KMS-11 (cell line): ENCODE data around the gene TTYH1.
"Not testable (repeated sequence)": the region's sequence is repeated elsewhere in the genome, so short reads cannot be mapped to it uniquely, and the experiment has no call there.

Experiments
- H2AFZ ChIP-seq: fragments of 200-600 bp; sonication (generic); 2 replicates; pipeline ENCODE4 v1.6.1; 2016; ENCODE audit warnings: antibody characterized with exemption, mixed run types, low read depth
- H3K27ac ChIP-seq: fragments of 200-600 bp; sonication (generic); 2 replicates; pipeline ENCODE4 v1.6.1; 2016; ENCODE audit warnings: mild to moderate bottlenecking, mixed run types
- H3K27me3 ChIP-seq: fragments of 200-600 bp; sonication (generic); 2 replicates; pipeline ENCODE4 v1.6.1; 2017; ENCODE audit warnings: mild to moderate bottlenecking, low read depth, mixed run types, moderate library complexity; ENCODE audit not compliant: insufficient read depth
- H3K36me3 ChIP-seq: fragments of 200-600 bp; sonication (generic); 2 replicates; pipeline ENCODE4 v1.6.1; 2017; ENCODE audit warnings: mild to moderate bottlenecking, mixed run types; ENCODE audit not compliant: insufficient read depth
- H3K4me1 ChIP-seq: fragments of 200-600 bp; sonication (generic); 2 replicates; pipeline ENCODE4 v1.6.1; 2016; ENCODE audit warnings: mild to moderate bottlenecking, low read depth, mixed run types; ENCODE audit not compliant: poor library complexity, severe bottlenecking
- H3K4me2 ChIP-seq: fragments of 200-600 bp; sonication (generic); 2 replicates; pipeline ENCODE4 v1.7.0; 2016; ENCODE audit warnings: mild to moderate bottlenecking, mixed run types
- H3K4me3 ChIP-seq: fragments of 200-600 bp; sonication (generic); IDR thresholded peaks from 2 replicates; pipeline ENCODE4 v1.6.1; 2017; ENCODE audit warnings: low read depth, low read length, mixed read lengths; ENCODE audit not compliant: insufficient read depth
- H3K79me2 ChIP-seq: fragments of 200-600 bp; sonication (generic); 2 replicates; pipeline ENCODE4 v1.6.1; 2016; ENCODE audit warnings: low read depth, mixed run types; ENCODE audit not compliant: insufficient read depth
- H3K9ac ChIP-seq: fragments of 200-600 bp; sonication (generic); 2 replicates; pipeline ENCODE4 v1.6.1; 2016; ENCODE audit warnings: mild to moderate bottlenecking, mixed run types
- H4K20me1 ChIP-seq: fragments of 200-600 bp; sonication (generic); 2 replicates; pipeline ENCODE4 v1.6.1; 2016; ENCODE audit warnings: mild to moderate bottlenecking, mixed run types; ENCODE audit not compliant: insufficient read depth
- CTCF ChIP-seq: fragments of 200-600 bp; sonication (generic); conservative IDR thresholded peaks from 2 replicates; pipeline ENCODE4 v1.6.1; 2017; ENCODE audit warnings: low read depth, mild to moderate bottlenecking, antibody characterized with exemption, low read length, moderate library complexity, mixed read lengths

The TTYH1 gene

DNA sequence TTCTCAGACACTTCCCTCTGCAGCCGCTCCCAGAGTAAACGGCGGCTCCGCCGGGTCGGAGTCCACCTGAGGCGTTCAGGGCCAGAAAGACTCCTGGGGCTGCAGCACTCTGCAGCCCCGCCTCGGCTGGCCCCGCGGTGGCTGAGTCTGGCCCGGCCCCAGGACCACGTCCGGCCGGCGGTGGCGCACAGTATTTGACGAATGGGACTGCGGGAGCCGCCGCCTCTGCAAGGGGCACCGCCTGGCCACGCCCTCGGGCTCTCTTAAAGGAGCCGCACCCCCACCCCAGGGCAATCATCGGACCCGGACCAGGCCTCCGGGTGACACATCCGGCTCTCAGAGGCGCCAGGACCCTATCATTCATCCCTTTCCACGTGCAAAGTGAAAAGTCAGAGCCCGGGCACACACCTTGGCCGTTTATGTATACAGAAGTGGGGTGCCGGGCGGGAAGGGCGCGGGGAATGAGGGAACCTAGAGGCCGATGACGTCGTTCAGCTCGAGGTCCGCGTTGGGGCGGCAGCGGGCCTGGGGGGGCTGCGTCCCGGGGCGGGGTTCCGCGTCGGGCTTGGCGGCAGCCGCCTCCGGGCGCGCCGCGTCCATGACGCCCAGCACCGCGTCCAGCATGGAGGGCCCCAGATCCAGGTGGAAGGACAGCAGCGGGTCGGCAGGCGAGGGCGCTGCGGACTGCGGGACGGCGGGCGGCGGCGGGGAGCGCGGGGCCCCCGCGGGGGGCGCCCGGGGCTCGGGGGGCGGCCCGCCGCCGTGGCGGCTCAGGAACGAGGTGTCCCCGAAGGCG is 49.6 kb downstream of the TTYH1 start:
- Histone ChIP-seq H3K9ac (no peak overlapping the region; the same call in 1 of the 2 replicates), H3K4me2 (peak overlapping the region; percentile 82; the same call in 1 of the 2 replicates), H3K27ac (peak overlapping the region; percentile 95), H3K4me1 (peaks cover 7% of the 10 kb centered on the region), H3K79me2 (peaks cover 23% of the 10 kb centered on the region; the same call in 1 of the 2 replicates), H3K36me3 (no peaks in the 10 kb centered on the region), H2AFZ (peak overlapping the region; percentile 84), H4K20me1 (no peaks in the 10 kb centered on the region), H3K27me3 (peaks cover 30% of the 10 kb centered on the region), H3K4me3 (no peak overlapping the region)
- no peak for TF ChIP-seq CTCF

- no peak overlapping the region for H3K4me2 ChIP-seq
- peaks cover 37% of the 10 kb centered on the region for H3K27me3 ChIP-seq
- H3K4me1 ChIP-seq: peaks cover 7% of the 10 kb centered on the region
- no peak overlapping the region for H2AFZ ChIP-seq
- no peak overlapping the region for H3K4me3 ChIP-seq
- no peaks in the 10 kb centered on the region for H3K36me3 ChIP-seq
- H4K20me1 ChIP-seq: no peaks in the 10 kb centered on the region
- H3K27ac ChIP-seq: no peak overlapping the region
- H3K9ac ChIP-seq: no peak overlapping the region
- TF ChIP-seq CTCF: no peak
- H3K79me2 ChIP-seq: peaks cover 23% of the 10 kb centered on the region; the same call in 1 of the 2 replicates
These were observed 50.3 kb downstream of the TTYH1 start for GRCh38 chr19:54465426-54466109.

GRCh38 chr19:54466110-54466480 is 50.8 kb downstream of the TTYH1 start:
- H3K79me2 ChIP-seq: peaks cover 18% of the 10 kb centered on the region; the same call in 1 of the 2 replicates
- H3K27ac ChIP-seq, H4K20me1 ChIP-seq, H3K4me3 ChIP-seq, H2AFZ ChIP-seq, H3K4me1 ChIP-seq, H3K9ac ChIP-seq, H3K4me2 ChIP-seq, H3K36me3 ChIP-seq: not testable (repeated sequence)
- H3K27me3 ChIP-seq: peaks cover 42% of the 10 kb centered on the region

DNA sequence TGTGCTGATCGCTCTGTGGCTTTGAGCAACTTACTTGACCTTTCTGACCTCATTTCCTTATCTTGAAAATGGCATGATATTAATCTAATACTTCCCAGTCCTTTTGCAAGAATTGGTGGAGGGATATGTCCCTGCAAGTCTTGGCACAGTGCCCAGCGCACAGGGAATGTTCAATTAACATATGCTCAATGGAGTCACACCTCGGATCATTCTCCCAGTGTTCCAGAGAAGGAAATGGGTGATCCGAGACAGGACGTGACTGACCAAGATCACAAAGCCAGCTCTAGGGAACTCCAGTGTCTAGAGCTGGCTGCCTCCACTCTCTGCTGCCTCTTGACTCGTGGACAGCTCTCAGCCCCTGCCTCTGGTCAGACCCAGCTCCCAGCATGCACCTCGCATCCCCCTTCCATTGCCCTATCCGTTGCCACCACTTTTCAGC is 54.3 kb downstream of the TTYH1 start:
- H3K27ac ChIP-seq: no peak overlapping the region

More for the DNA sequence above, 54.3 kb downstream of the TTYH1 start:
- no peak overlapping the region for H3K4me3 ChIP-seq
- no peaks in the 10 kb centered on the region for H4K20me1 ChIP-seq
- H3K9ac ChIP-seq: no peak overlapping the region
- no peaks in the 10 kb centered on the region for H3K36me3 ChIP-seq
- no peak for TF ChIP-seq CTCF
- H2AFZ ChIP-seq: no peak overlapping the region
- no peaks in the 10 kb centered on the region for H3K79me2 ChIP-seq
- H3K27me3 ChIP-seq: peaks cover 57% of the 10 kb centered on the region
- H3K4me1 ChIP-seq: no peaks in the 10 kb centered on the region
- no peak overlapping the region for H3K4me2 ChIP-seq
